RWPE2 (cell line): ENCODE measurements around the gene CLN6.

ENCODE experiments used
- ATAC-seq: fragments of 200-7000 bp; cut with Tn5 transposase; 3 replicates; pipeline ENCODE4 v1.9.1; 2021; ENCODE audit warnings: low read depth
- DNase-seq: peaks from one replicate; pipeline ENCODE4 v3.0.0-alpha.2; 2020; ENCODE audit warnings: low spot score
- H3K27ac ChIP-seq: fragments of 450-650 bp; 2 replicates; pipeline ENCODE4 v1.5.1; 2017; ENCODE audit warnings: mild to moderate bottlenecking; ENCODE audit not compliant: poor library complexity, severe bottlenecking
- H3K27me3 ChIP-seq: fragments of 250-450 bp; sonication (Bioruptor Pico); 2 replicates; pipeline ENCODE4 v1.5.1; 2021; ENCODE audit warnings: mild to moderate bottlenecking, moderate library complexity; ENCODE audit not compliant: insufficient read depth, poor library complexity, severe bottlenecking
- H3K36me3 ChIP-seq: fragments of 250-450 bp; sonication (Bioruptor Pico); 2 replicates; pipeline ENCODE4 v1.5.1; 2020; ENCODE audit warnings: low read depth, mild to moderate bottlenecking, moderate library complexity
- H3K4me1 ChIP-seq: fragments of 250-450 bp; sonication (Bioruptor Pico); 2 replicates; pipeline ENCODE4 v1.5.1; 2021; ENCODE audit warnings: mild to moderate bottlenecking, moderate library complexity; ENCODE audit not compliant: insufficient read depth, poor library complexity, severe bottlenecking
- H3K4me3 ChIP-seq: fragments of 250-450 bp; sonication (Bioruptor Pico); 2 replicates; pipeline ENCODE4 v1.5.1; 2021; ENCODE audit warnings: mild to moderate bottlenecking, moderate library complexity; ENCODE audit not compliant: severe bottlenecking
- H3K9me3 ChIP-seq: fragments of 250-450 bp; sonication (Bioruptor Pico); 2 replicates; pipeline ENCODE4 v1.5.1; 2021; ENCODE audit warnings: mild to moderate bottlenecking, moderate library complexity; ENCODE audit not compliant: severe bottlenecking
- TF ChIP-seq, protein P1 (sequence below): fragments of 450-650 bp; IDR thresholded peaks from one replicate; pipeline ENCODE4 v1.5.1; 2017; ENCODE audit warnings: mild to moderate bottlenecking, moderate library complexity; ENCODE audit not compliant: poor library complexity, severe bottlenecking

The CLN6 gene

GRCh38 chr15:68192117-68192516, 37.4 kb downstream of the CLN6 start:
- Histone ChIP-seq H3K9me3 (no peaks in the 10 kb centered on the region), H3K4me3 (no peak overlapping the region), H3K27ac (no peak overlapping the region), H3K4me1 (no peaks in the 10 kb centered on the region), H3K36me3 (peaks cover 55% of the 10 kb centered on the region), H3K27me3 (no peaks in the 10 kb centered on the region)
- ATAC-seq, result no peak
- TF ChIP-seq, protein P1, sequence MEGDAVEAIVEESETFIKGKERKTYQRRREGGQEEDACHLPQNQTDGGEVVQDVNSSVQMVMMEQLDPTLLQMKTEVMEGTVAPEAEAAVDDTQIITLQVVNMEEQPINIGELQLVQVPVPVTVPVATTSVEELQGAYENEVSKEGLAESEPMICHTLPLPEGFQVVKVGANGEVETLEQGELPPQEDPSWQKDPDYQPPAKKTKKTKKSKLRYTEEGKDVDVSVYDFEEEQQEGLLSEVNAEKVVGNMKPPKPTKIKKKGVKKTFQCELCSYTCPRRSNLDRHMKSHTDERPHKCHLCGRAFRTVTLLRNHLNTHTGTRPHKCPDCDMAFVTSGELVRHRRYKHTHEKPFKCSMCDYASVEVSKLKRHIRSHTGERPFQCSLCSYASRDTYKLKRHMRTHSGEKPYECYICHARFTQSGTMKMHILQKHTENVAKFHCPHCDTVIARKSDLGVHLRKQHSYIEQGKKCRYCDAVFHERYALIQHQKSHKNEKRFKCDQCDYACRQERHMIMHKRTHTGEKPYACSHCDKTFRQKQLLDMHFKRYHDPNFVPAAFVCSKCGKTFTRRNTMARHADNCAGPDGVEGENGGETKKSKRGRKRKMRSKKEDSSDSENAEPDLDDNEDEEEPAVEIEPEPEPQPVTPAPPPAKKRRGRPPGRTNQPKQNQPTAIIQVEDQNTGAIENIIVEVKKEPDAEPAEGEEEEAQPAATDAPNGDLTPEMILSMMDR, result no peak
- DNase-seq, result no peak

DNA sequence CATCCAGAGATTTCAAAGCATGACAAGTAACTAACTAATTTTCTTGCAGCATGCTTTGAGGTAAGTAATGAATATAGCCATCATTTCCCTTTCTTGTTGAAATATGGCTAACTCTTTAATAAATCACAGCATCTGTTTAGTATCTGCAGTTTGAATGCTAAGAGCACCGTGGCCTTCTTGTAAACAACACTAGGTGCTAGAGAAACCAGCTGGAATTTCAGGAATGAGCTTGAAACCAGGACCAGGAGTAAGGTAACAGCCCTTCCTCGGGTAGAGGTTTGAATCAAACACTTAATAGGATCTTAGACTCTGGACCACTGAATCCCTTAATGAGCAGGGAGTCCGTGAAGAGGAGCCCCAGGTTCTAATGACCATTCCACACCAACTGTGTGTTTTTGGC, 38.0 kb downstream of the CLN6 start:
- H3K9me3 ChIP-seq, result no peaks in the 10 kb centered on the region
- TF ChIP-seq, protein P1, result no peak
- H3K4me1 ChIP-seq, result no peaks in the 10 kb centered on the region
- ATAC-seq (no peak), DNase-seq (no peak)
- no peak overlapping the region for H3K27ac ChIP-seq
- H3K4me3 ChIP-seq, result no peak overlapping the region
- no peaks in the 10 kb centered on the region for H3K27me3 ChIP-seq
- H3K36me3 ChIP-seq, result peaks cover 60% of the 10 kb centered on the region

DNA sequence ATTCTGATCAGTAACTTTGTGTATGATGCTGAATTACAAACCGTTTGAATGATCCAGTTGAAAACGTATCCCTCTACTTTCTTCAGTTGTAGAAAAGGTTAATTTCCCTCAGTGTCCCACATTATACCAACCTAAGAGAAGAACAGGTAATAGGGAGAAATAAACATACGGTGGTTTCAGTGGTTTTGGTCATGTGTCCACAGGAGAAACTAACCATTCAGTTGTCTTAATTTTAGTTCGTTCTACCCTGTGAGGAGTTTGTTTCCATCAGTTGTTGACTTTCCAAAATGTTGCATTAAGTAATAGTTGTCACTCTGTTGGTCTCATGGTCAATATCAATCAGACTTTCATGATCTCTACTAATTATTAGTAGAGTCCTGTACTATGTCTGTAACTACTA, 39.5 kb downstream of the CLN6 start:
- no peak overlapping the region for H3K27ac ChIP-seq
- H3K4me1 ChIP-seq, result no peaks in the 10 kb centered on the region
- DNase-seq (no peak), ATAC-seq (no peak)
- H3K27me3 ChIP-seq, result no peaks in the 10 kb centered on the region
- no peaks in the 10 kb centered on the region for H3K9me3 ChIP-seq
- H3K4me3 ChIP-seq, result no peak overlapping the region
- H3K36me3 ChIP-seq, result peaks cover 69% of the 10 kb centered on the region
- TF ChIP-seq, protein P1, result no peak

DNA sequence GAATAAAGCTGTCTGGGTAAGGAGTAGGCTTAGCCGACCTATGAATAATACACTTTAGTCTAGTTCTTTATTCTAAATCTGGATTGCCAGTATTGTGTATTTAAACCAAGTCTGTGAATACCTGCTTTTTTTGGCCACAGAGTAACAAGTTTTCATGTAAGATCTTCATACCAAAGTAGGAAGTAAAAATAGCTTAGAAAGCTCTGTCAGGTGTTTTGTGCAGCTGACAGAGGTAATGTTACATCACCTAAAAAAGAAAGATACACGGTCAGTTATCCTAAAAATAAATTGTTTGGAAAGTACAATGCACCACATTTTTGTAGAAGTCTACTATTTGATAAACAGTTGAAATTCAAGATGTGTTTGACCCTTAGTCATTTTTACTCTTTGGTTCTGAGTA, 40.9 kb downstream of the CLN6 start:
- Histone ChIP-seq H3K27ac (no peak overlapping the region), H3K4me1 (no peaks in the 10 kb centered on the region), H3K4me3 (no peak overlapping the region), H3K9me3 (no peaks in the 10 kb centered on the region), H3K36me3 (peaks cover 80% of the 10 kb centered on the region), H3K27me3 (no peaks in the 10 kb centered on the region)
- TF ChIP-seq, protein P1, result no peak
- DNase-seq (no peak), ATAC-seq (no peak)

DNA sequence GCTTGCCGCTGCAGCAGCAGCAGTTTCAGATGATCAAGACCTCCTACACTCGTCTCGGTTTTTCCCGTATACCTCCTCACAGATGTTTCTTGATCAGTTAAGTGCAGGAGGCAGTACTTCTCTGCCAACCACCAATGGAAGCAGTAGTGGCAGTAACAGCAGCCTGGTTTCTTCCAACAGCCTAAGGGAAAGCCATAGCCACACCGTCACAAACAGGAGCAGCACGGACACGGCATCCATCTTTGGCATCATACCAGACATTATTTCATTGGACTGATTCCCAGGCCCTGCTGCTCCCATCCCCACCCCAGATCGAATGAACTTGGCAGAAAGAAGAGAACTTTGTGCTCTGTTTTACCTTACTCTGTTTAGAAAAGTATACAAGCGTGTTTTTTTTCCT, 42.0 kb downstream of the CLN6 start:
- H3K27ac ChIP-seq, result no peak overlapping the region
- ATAC-seq, result no peak; the same call in 2 of the 3 replicates
- no peak for DNase-seq

More for the DNA sequence above, 42.0 kb downstream of the CLN6 start:
- Histone ChIP-seq H3K4me1 (no peaks in the 10 kb centered on the region), H3K27me3 (no peaks in the 10 kb centered on the region), H3K36me3 (peaks cover 83% of the 10 kb centered on the region), H3K4me3 (no peak overlapping the region), H3K9me3 (no peaks in the 10 kb centered on the region)
- TF ChIP-seq, protein P1, result no peak
